DOHH2 (cell line): ENCODE results near the gene EXOC8.

ENCODE experiments used
- H3F3A ChIP-seq: fragments of 200-600 bp; sonication (generic), shearing (Covaris generic); 2 replicates; pipeline ENCODE4 v1.6.0; 2016; ENCODE audit warnings: antibody characterized with exemption, mild to moderate bottlenecking; ENCODE audit not compliant: control insufficient read depth, insufficient read depth
- H3K27ac ChIP-seq: fragments of 200-600 bp; sonication (generic); 2 replicates; pipeline ENCODE4 v1.5.1; 2014; ENCODE audit warnings: low read depth, mild to moderate bottlenecking, low read length, moderate library complexity
- H3K27me3 ChIP-seq: fragments of 200-600 bp; sonication (generic); 2 replicates; pipeline ENCODE4 v1.6.1; 2014; ENCODE audit warnings: mild to moderate bottlenecking, low read length, mixed read lengths; ENCODE audit not compliant: control insufficient read depth
- H3K36me3 ChIP-seq: fragments of 200-600 bp; sonication (generic); 2 replicates; pipeline ENCODE4 v1.6.1; 2014; ENCODE audit warnings: mild to moderate bottlenecking, low read length, moderate library complexity, mixed read lengths; ENCODE audit not compliant: control insufficient read depth
- H3K4me1 ChIP-seq: fragments of 200-600 bp; sonication (generic); 2 replicates; pipeline ENCODE4 v1.6.1; 2014; ENCODE audit warnings: mild to moderate bottlenecking, low read length, mixed read lengths; ENCODE audit not compliant: control insufficient read depth
- H3K4me2 ChIP-seq: fragments of 200-600 bp; sonication (generic); 2 replicates; pipeline ENCODE4 v1.6.0; 2014; ENCODE audit warnings: mild to moderate bottlenecking, low read length, moderate library complexity
- H3K4me3 ChIP-seq: fragments of 200-600 bp; sonication (generic); 2 replicates; pipeline ENCODE4 v1.5.1; 2014; ENCODE audit warnings: mild to moderate bottlenecking, low read length, mixed read lengths
- H3K79me2 ChIP-seq: fragments of 200-600 bp; sonication (generic); 2 replicates; pipeline ENCODE4 v1.6.1; 2014; ENCODE audit warnings: mild to moderate bottlenecking, low read length, mixed read lengths; ENCODE audit not compliant: control insufficient read depth
- H3K9me2 ChIP-seq: fragments of 200-600 bp; sonication (generic); replicated peaks from 2 replicates; pipeline ENCODE4 v1.6.1; 2014; ENCODE audit warnings: mild to moderate bottlenecking, low read length, mixed read lengths; ENCODE audit not compliant: control insufficient read depth
- H3K9me3 ChIP-seq: fragments of 200-600 bp; sonication (generic); 2 replicates; pipeline ENCODE4 v1.6.1; 2014; ENCODE audit warnings: antibody characterized with exemption, low read length, mixed read lengths; ENCODE audit not compliant: control insufficient read depth, insufficient read depth
- H4K20me1 ChIP-seq: fragments of 200-600 bp; sonication (generic); 2 replicates; pipeline ENCODE4 v1.6.0; 2014; ENCODE audit warnings: low read depth, mild to moderate bottlenecking, antibody characterized with exemption, low read length, moderate library complexity; ENCODE audit not compliant: control insufficient read depth, insufficient read depth
- CTCF ChIP-seq: fragments of 200-600 bp; sonication (generic); IDR thresholded peaks from one replicate; pipeline ENCODE4 v1.5.1; 2014; ENCODE audit warnings: antibody characterized with exemption, mild to moderate bottlenecking, low read depth, low read length; ENCODE audit not compliant: poor library complexity, severe bottlenecking
- EZH2phosphoT487 ChIP-seq: fragments of 200-600 bp; sonication (generic); IDR thresholded peaks from 2 replicates; pipeline ENCODE4 v1.6.1; 2017; ENCODE audit warnings: borderline replicate concordance, mild to moderate bottlenecking, antibody characterized with exemption, low read length, moderate library complexity, mixed read lengths

Gene EXOC8

GRCh38 chr1:231381729-231382128 is 44.1 kb upstream of the EXOC8 start:
- H4K20me1 ChIP-seq = peaks cover 9% of the 10 kb centered on the region; the same call in 1 of the 2 replicates
- H3K9me3 ChIP-seq = no peaks in the 10 kb centered on the region
- peaks cover 6% of the 10 kb centered on the region for H3K4me1 ChIP-seq
- H3F3A ChIP-seq = 0 out of 2 replicates have a peak, but pooled peaks cover 4% of the 10 kb centered on the region
- H3K27me3 ChIP-seq = no peaks in the 10 kb centered on the region
- TF ChIP-seq CTCF (no peak), EZH2phosphoT487 (no peak)
- no peaks in the 10 kb centered on the region for H3K36me3 ChIP-seq
- H3K27ac ChIP-seq = no peak overlapping the region
- H3K4me2 ChIP-seq = no peak overlapping the region
- H3K79me2 ChIP-seq = peaks cover 70% of the 10 kb centered on the region
- H3K9me2 ChIP-seq = no peaks in the 10 kb centered on the region
- H3K4me3 ChIP-seq = no peak overlapping the region

GRCh38 chr1:231376875-231377549 is 39.4 kb upstream of the EXOC8 start:
- no peaks in the 10 kb centered on the region for H3K9me3 ChIP-seq
- H3K4me2 ChIP-seq = no peak overlapping the region
- H3K36me3 ChIP-seq = no peaks in the 10 kb centered on the region
- no peak overlapping the region for H3K27ac ChIP-seq
- peaks cover 49% of the 10 kb centered on the region for H3K79me2 ChIP-seq
- H3K9me2 ChIP-seq = no peaks in the 10 kb centered on the region
- TF ChIP-seq EZH2phosphoT487 = no peak
- TF ChIP-seq CTCF = no peak
- peaks cover 4% of the 10 kb centered on the region; the same call in 1 of the 2 replicates for H3F3A ChIP-seq
- no peaks in the 10 kb centered on the region for H3K27me3 ChIP-seq
- H4K20me1 ChIP-seq = 0 out of 2 replicates have a peak, but pooled peaks cover 4% of the 10 kb centered on the region
- no peak overlapping the region for H3K4me3 ChIP-seq
- no peaks in the 10 kb centered on the region for H3K4me1 ChIP-seq

- no peaks in the 10 kb centered on the region for H3K27me3 ChIP-seq
- peaks cover 3% of the 10 kb centered on the region; the same call in 1 of the 2 replicates for H3K36me3 ChIP-seq
- no peaks in the 10 kb centered on the region for H3K9me2 ChIP-seq
- 0 out of 2 replicates have a peak, but pooled peaks cover 4% of the 10 kb centered on the region for H4K20me1 ChIP-seq
- H3K9me3 ChIP-seq = no peaks in the 10 kb centered on the region
- TF ChIP-seq CTCF (no peak), EZH2phosphoT487 (no peak)
- H3K79me2 ChIP-seq = peaks cover 45% of the 10 kb centered on the region
- no peaks in the 10 kb centered on the region for H3K4me1 ChIP-seq
- H3K4me3 ChIP-seq = no peak overlapping the region
- no peak overlapping the region for H3K27ac ChIP-seq
- peaks cover 4% of the 10 kb centered on the region; the same call in 1 of the 2 replicates for H3F3A ChIP-seq
- no peak overlapping the region for H3K4me2 ChIP-seq
These were observed 38.4 kb upstream of the EXOC8 start for GRCh38 chr1:231376101-231376500.
